ENCODE data around the gene ID3. TPM values are rescaled to one million over a fixed set of nuclear protein-coding genes. Genes with fewer than 3 reads are reported as not detected.
"Not testable (repeated sequence)": the region's sequence is repeated elsewhere in the genome, so short reads cannot be mapped to it uniquely, and the experiment has no call there.

ID3 gene
- total RNA-seq, 2 experiments from 2014 or later = 14.4 to 34.2 TPM

GRCh38 chr1:23594149-23594907 lies 35.0 kb upstream of the ID3 start:
- Mint-ChIP-seq H3K36me3 (no peaks in the 10 kb centered on the region), H3K4me3 (no peak overlapping the region), H3K9me3 (ENCODE audit: low read depth) (no peaks in the 10 kb centered on the region), H3K4me1 (peaks cover 70% of the 10 kb centered on the region), H3K27me3 (no peaks in the 10 kb centered on the region), H3K27ac (peak overlapping the region; percentile 20)
- no peak for DNase-seq
- no peak for ATAC-seq
- CTCF ChIA-PET = interaction anchor here (1.5 to 1.8 kb wide), 3 partner anchors 17 to 43 kb away, joined by 3 to 7 read pairs (median 4); no protein-coding TSS in a partner anchor

- Mint-ChIP-seq H3K9me3 (ENCODE audit: low read depth) (no peaks in the 10 kb centered on the region), H3K4me3 (no peak overlapping the region), H3K27ac (peak overlapping the region; percentile 20), H3K4me1 (peaks cover 65% of the 10 kb centered on the region), H3K36me3 (no peaks in the 10 kb centered on the region), H3K27me3 (no peaks in the 10 kb centered on the region)
- ATAC-seq (no peak), DNase-seq (no peak)
- CTCF ChIA-PET = interaction anchor here (1.5 to 3.1 kb wide), 4 partner anchors 17 to 44 kb away, joined by 3 to 10 read pairs (median 6); partner anchors contain the start of gene ID3
These were observed 34.4 kb upstream of the ID3 start for GRCh38 chr1:23593556-23594148.

GRCh38 chr1:23593042-23593521 lies 33.8 kb upstream of the ID3 start:
- peak overlapping the region; percentile 50 for H3K27ac Mint-ChIP-seq

GRCh38 chr1:23592209-23592892 lies 33.0 kb upstream of the ID3 start:
- H3K27me3 Mint-ChIP-seq = peaks cover 2% of the 10 kb centered on the region
- DNase-seq (no peak), ATAC-seq (peak; percentile 8)
- peak overlapping the region; percentile 14 for H3K4me3 Mint-ChIP-seq
- no peaks in the 10 kb centered on the region for H3K9me3 Mint-ChIP-seq (ENCODE audit: low read depth)
- H3K4me1 Mint-ChIP-seq = peaks cover 53% of the 10 kb centered on the region
- CTCF ChIA-PET = interaction anchor here (0.8 to 3.3 kb wide), 15 partner anchors 8 to 52 kb away, joined by 3 to 20 read pairs (median 6); partner anchors contain the start of gene ID3
- H3K36me3 Mint-ChIP-seq = no peaks in the 10 kb centered on the region
- peak overlapping the region; percentile 76 for H3K27ac Mint-ChIP-seq

More at GRCh38 chr1:23593042-23593521, 33.8 kb upstream of the ID3 start:
- CTCF ChIA-PET = interaction anchor here (0.8 to 3.3 kb wide), 6 partner anchors 15 to 44 kb away, joined by 3 to 20 read pairs (median 8); partner anchors contain the start of gene ID3
- H3K4me3 Mint-ChIP-seq = no peak overlapping the region
- H3K36me3 Mint-ChIP-seq = no peaks in the 10 kb centered on the region
- H3K27me3 Mint-ChIP-seq = no peaks in the 10 kb centered on the region
- H3K4me1 Mint-ChIP-seq = peaks cover 61% of the 10 kb centered on the region
- DNase-seq = no peak
- no peaks in the 10 kb centered on the region for H3K9me3 Mint-ChIP-seq (ENCODE audit: low read depth)
- ATAC-seq = no peak

- Mint-ChIP-seq H3K4me1 (peaks cover 47% of the 10 kb centered on the region), H3K27me3 (peaks cover 2% of the 10 kb centered on the region), H3K4me3 (peak overlapping the region; percentile 14), H3K9me3 (ENCODE audit: low read depth) (no peaks in the 10 kb centered on the region), H3K27ac (peak overlapping the region; percentile 76), H3K36me3 (no peaks in the 10 kb centered on the region)
- ATAC-seq (peak; percentile 76), DNase-seq (peak; percentile 76)
- CTCF ChIA-PET = interaction anchor here (0.9 to 3.3 kb wide), 13 partner anchors 9 to 52 kb away, joined by 3 to 20 read pairs (median 6); partner anchors contain the start of gene ID3
These were observed 32.3 kb upstream of the ID3 start for GRCh38 chr1:23591460-23592208.

- DNase-seq (peak; percentile 52), ATAC-seq (peak; percentile 31)
- no peaks in the 10 kb centered on the region for H3K9me3 Mint-ChIP-seq (ENCODE audit: low read depth)
- H3K27ac Mint-ChIP-seq = peak overlapping the region; percentile 48
- CTCF ChIA-PET = interaction anchor here (0.8 to 3.3 kb wide), 6 partner anchors 10 to 45 kb away, joined by 3 to 20 read pairs (median 9); partner anchors contain the start of gene ID3
- H3K36me3 Mint-ChIP-seq = no peaks in the 10 kb centered on the region
- H3K27me3 Mint-ChIP-seq = peaks cover 7% of the 10 kb centered on the region
- no peak overlapping the region for H3K4me3 Mint-ChIP-seq
- peaks cover 43% of the 10 kb centered on the region for H3K4me1 Mint-ChIP-seq
These were observed 30.9 kb upstream of the ID3 start for GRCh38 chr1:23590058-23590783.

- CTCF ChIA-PET = interaction anchor here (0.8 to 3.3 kb wide), 5 partner anchors 11 to 46 kb away, joined by 3 to 20 read pairs (median 8); no protein-coding TSS in a partner anchor
- H3K4me1 Mint-ChIP-seq = peaks cover 39% of the 10 kb centered on the region
- H3K27me3 Mint-ChIP-seq = peaks cover 7% of the 10 kb centered on the region
- no peaks in the 10 kb centered on the region for H3K36me3 Mint-ChIP-seq
- no peak overlapping the region for H3K27ac Mint-ChIP-seq
- ATAC-seq (no peak), DNase-seq (no peak)
- H3K4me3 Mint-ChIP-seq = no peak overlapping the region
- H3K9me3 Mint-ChIP-seq (ENCODE audit: low read depth) = no peaks in the 10 kb centered on the region
These were observed 30.3 kb upstream of the ID3 start for GRCh38 chr1:23589585-23589986.

- Mint-ChIP-seq H3K4me1 (peaks cover 35% of the 10 kb centered on the region), H3K4me3 (no peak overlapping the region), H3K27ac (no peak overlapping the region), H3K27me3 (peaks cover 7% of the 10 kb centered on the region), H3K9me3 (ENCODE audit: low read depth) (no peaks in the 10 kb centered on the region), H3K36me3 (no peaks in the 10 kb centered on the region)
- CTCF ChIA-PET = interaction anchor here (1.2 to 1.8 kb wide), 2 partner anchors 11 to 34 kb away, joined by 3 to 4 read pairs; no protein-coding TSS in a partner anchor
- ATAC-seq (no peak), DNase-seq (no peak)
These were observed 29.6 kb upstream of the ID3 start for GRCh38 chr1:23588749-23589548.

GRCh38 chr1:23585321-23586022 lies 26.2 kb upstream of the ID3 start:
- Mint-ChIP-seq H3K36me3 (no peaks in the 10 kb centered on the region), H3K4me1 (peaks cover 7% of the 10 kb centered on the region), H3K4me3 (no peak overlapping the region), H3K9me3 (ENCODE audit: low read depth) (no peaks in the 10 kb centered on the region), H3K27ac (no peak overlapping the region), H3K27me3 (peaks cover 7% of the 10 kb centered on the region)
- DNase-seq (no peak), ATAC-seq (no peak)
- CTCF ChIA-PET = interaction anchor here (1.1 to 1.5 kb wide), 2 partner anchors 49 to 52 kb away, joined by 3 to 4 read pairs; no protein-coding TSS in a partner anchor

- H3K9me3 Mint-ChIP-seq (ENCODE audit: low read depth); H3K4me1 Mint-ChIP-seq; ATAC-seq; H3K27me3 Mint-ChIP-seq; H3K27ac Mint-ChIP-seq; DNase-seq; H3K4me3 Mint-ChIP-seq; H3K36me3 Mint-ChIP-seq: not testable (repeated sequence)
- CTCF ChIA-PET = interaction anchor here (0.9 kb wide), 1 partner anchor 51 kb away, joined by 3 read pairs; no protein-coding TSS in a partner anchor
These were observed 24.4 kb upstream of the ID3 start for GRCh38 chr1:23583727-23584126.

GRCh38 chr1:23582820-23583219 lies 23.5 kb upstream of the ID3 start:
- H3K36me3 Mint-ChIP-seq = no peaks in the 10 kb centered on the region
- CTCF ChIA-PET = no interaction called here
- peaks cover 7% of the 10 kb centered on the region for H3K27me3 Mint-ChIP-seq
- H3K4me3 Mint-ChIP-seq = no peak overlapping the region
- no peaks in the 10 kb centered on the region for H3K9me3 Mint-ChIP-seq (ENCODE audit: low read depth)
- H3K4me1 Mint-ChIP-seq = peaks cover 15% of the 10 kb centered on the region
- DNase-seq (no peak), ATAC-seq (no peak)
- no peak overlapping the region for H3K27ac Mint-ChIP-seq

Measured in activated CD8-positive, alpha-beta memory T cell treated with anti-CD3 and anti-CD28 coated beads, Interleukin-2, amount 10 ng/mL, durations not matched to agents 7 days and 5 days (primary cell).